Embryonic facial prominence (tissue), 1 donor: ENCODE measurements around the gene ERGIC3.

ENCODE experiments used
- DNase-seq: peaks from one replicate; pipeline ENCODE4 v3.0.0-alpha.2; 2016; ENCODE audit errors: extremely low spot score

ERGIC3 gene

GRCh38 chr20:35598476-35598875, 56.6 kb downstream of the ERGIC3 start:
- DNase-seq = no peak

GRCh38 chr20:35598899-35599775, 57.3 kb downstream of the ERGIC3 start:
- no peak for DNase-seq

GRCh38 chr20:35599776-35600120, 57.9 kb downstream of the ERGIC3 start:
- no peak for DNase-seq

- DNase-seq = no peak
These were observed 58.5 kb downstream of the ERGIC3 start for GRCh38 chr20:35600176-35600992.

- peak; percentile 53 for DNase-seq
These were observed 59.4 kb downstream of the ERGIC3 start for GRCh38 chr20:35600993-35601973.

- DNase-seq = no peak
These were observed 60.1 kb downstream of the ERGIC3 start for GRCh38 chr20:35601990-35602389.

GRCh38 chr20:35602851-35603495, 61.1 kb downstream of the ERGIC3 start:
- DNase-seq = no peak

- no peak for DNase-seq
These were observed 62.0 kb downstream of the ERGIC3 start for GRCh38 chr20:35603695-35604448.

GRCh38 chr20:35604449-35604747, 62.5 kb downstream of the ERGIC3 start:
- DNase-seq = no peak

GRCh38 chr20:35606127-35606526, 64.2 kb downstream of the ERGIC3 start:
- DNase-seq = no peak
